Measurements from ENCODE around the gene PRR16.

PRR16 gene

DNA sequence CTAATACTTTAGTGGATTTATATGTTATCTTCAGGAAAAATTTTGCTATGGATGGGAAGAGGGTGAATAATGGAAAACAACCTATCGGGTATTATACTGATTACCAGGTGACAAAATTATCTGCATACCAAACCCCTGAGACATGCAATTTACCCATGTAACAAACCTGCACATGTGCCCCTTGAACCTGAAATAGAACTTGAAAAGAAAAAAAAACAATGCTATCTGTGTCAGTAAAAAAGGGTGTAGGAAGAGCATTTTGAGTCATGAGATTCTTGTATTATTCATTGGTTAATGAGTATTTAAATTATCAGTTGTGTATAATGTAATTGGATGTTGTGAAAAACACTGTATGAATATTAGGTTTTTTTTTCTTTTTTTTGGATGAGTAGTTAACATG lies 75.4 kb downstream of the PRR16 start:
- Histone ChIP-seq H4K20me1 (ENCODE audit: insufficient read depth, low read length) (no peaks in the 10 kb centered on the region), H3K9me2 (replicated peaks; ENCODE audit: insufficient read depth, low read length) (no peaks in the 10 kb centered on the region), H3F3A (ENCODE audit: insufficient read depth, low read length) (no peaks in the 10 kb centered on the region), H3K27ac (ENCODE audit: low read length) (no peak overlapping the region), H3K9ac (ENCODE audit: low read length) (no peak overlapping the region), H3K4me3 (ENCODE audit: low read length) (no peak overlapping the region), H3K27me3 (replicated peaks; ENCODE audit: insufficient read depth, low read length) (no peaks in the 10 kb centered on the region), H2AFZ (ENCODE audit: low read length) (no peak overlapping the region), H3K4me1 (ENCODE audit: low read length) (no peaks in the 10 kb centered on the region), H3K36me3 (replicated peaks; ENCODE audit: insufficient read depth, low read length) (no peaks in the 10 kb centered on the region), H3K79me2 (ENCODE audit: low read length) (no peaks in the 10 kb centered on the region), H3K9me3 (replicated peaks; ENCODE audit: insufficient read depth, low read length) (no peaks in the 10 kb centered on the region), H3K4me2 (ENCODE audit: low read depth, low read length) (no peak overlapping the region)
- TF ChIP-seq EZH2phosphoT487 (IDR thresholded peaks at IDR 0.05; ENCODE audit: low read length) (no peak), EZH2 (optimal IDR thresholded peaks at IDR 0.05; ENCODE audit: low read depth, low read length) (no peak)
- TF ChIP-seq, protein P1, sequence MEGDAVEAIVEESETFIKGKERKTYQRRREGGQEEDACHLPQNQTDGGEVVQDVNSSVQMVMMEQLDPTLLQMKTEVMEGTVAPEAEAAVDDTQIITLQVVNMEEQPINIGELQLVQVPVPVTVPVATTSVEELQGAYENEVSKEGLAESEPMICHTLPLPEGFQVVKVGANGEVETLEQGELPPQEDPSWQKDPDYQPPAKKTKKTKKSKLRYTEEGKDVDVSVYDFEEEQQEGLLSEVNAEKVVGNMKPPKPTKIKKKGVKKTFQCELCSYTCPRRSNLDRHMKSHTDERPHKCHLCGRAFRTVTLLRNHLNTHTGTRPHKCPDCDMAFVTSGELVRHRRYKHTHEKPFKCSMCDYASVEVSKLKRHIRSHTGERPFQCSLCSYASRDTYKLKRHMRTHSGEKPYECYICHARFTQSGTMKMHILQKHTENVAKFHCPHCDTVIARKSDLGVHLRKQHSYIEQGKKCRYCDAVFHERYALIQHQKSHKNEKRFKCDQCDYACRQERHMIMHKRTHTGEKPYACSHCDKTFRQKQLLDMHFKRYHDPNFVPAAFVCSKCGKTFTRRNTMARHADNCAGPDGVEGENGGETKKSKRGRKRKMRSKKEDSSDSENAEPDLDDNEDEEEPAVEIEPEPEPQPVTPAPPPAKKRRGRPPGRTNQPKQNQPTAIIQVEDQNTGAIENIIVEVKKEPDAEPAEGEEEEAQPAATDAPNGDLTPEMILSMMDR (IDR thresholded peaks at IDR 0.05; ENCODE audit: low read length): no peak
- no peak for DNase-seq

- no peaks in the 10 kb centered on the region for H3K4me1 ChIP-seq (ENCODE audit: low read length)
- H3K36me3 ChIP-seq (replicated peaks; ENCODE audit: insufficient read depth, low read length): no peaks in the 10 kb centered on the region
- H2AFZ ChIP-seq (ENCODE audit: low read length): no peak overlapping the region
- no peaks in the 10 kb centered on the region for H3K27me3 ChIP-seq (replicated peaks; ENCODE audit: insufficient read depth, low read length)
- no peak overlapping the region for H3K4me3 ChIP-seq (ENCODE audit: low read length)
- no peaks in the 10 kb centered on the region for H3K9me3 ChIP-seq (replicated peaks; ENCODE audit: insufficient read depth, low read length)
- H4K20me1 ChIP-seq (ENCODE audit: insufficient read depth, low read length): no peaks in the 10 kb centered on the region
- no peaks in the 10 kb centered on the region for H3K79me2 ChIP-seq (ENCODE audit: low read length)
- no peaks in the 10 kb centered on the region for H3F3A ChIP-seq (ENCODE audit: insufficient read depth, low read length)
- H3K9ac ChIP-seq (ENCODE audit: low read length): no peak overlapping the region
- TF ChIP-seq EZH2phosphoT487 (IDR thresholded peaks at IDR 0.05; ENCODE audit: low read length): no peak
- TF ChIP-seq, protein P1 (IDR thresholded peaks at IDR 0.05; ENCODE audit: low read length): no peak
- no peak for TF ChIP-seq EZH2 (optimal IDR thresholded peaks at IDR 0.05; ENCODE audit: low read depth, low read length)
- H3K9me2 ChIP-seq (replicated peaks; ENCODE audit: insufficient read depth, low read length): no peaks in the 10 kb centered on the region
- H3K4me2 ChIP-seq (ENCODE audit: low read depth, low read length): no peak overlapping the region
- no peak for DNase-seq
- no peak overlapping the region for H3K27ac ChIP-seq (ENCODE audit: low read length)
Measured at GRCh38 chr5:120540097-120540496, 76.0 kb downstream of the PRR16 start.

GRCh38 chr5:120544043-120544442 lies 79.9 kb downstream of the PRR16 start:
- no peaks in the 10 kb centered on the region for H3K9me3 ChIP-seq (replicated peaks; ENCODE audit: insufficient read depth, low read length)
- H3K79me2 ChIP-seq (ENCODE audit: low read length): no peaks in the 10 kb centered on the region
- H3K27ac ChIP-seq (ENCODE audit: low read length): no peak overlapping the region
- H3K9ac ChIP-seq (ENCODE audit: low read length): no peak overlapping the region
- H3K36me3 ChIP-seq (replicated peaks; ENCODE audit: insufficient read depth, low read length): no peaks in the 10 kb centered on the region
- H3F3A ChIP-seq (ENCODE audit: insufficient read depth, low read length): no peaks in the 10 kb centered on the region
- TF ChIP-seq EZH2phosphoT487 (IDR thresholded peaks at IDR 0.05; ENCODE audit: low read length) (no peak), EZH2 (optimal IDR thresholded peaks at IDR 0.05; ENCODE audit: low read depth, low read length) (no peak)
- TF ChIP-seq, protein P1 (IDR thresholded peaks at IDR 0.05; ENCODE audit: low read length): no peak
- no peaks in the 10 kb centered on the region for H3K4me1 ChIP-seq (ENCODE audit: low read length)
- H3K4me3 ChIP-seq (ENCODE audit: low read length): no peak overlapping the region
- H2AFZ ChIP-seq (ENCODE audit: low read length): no peak overlapping the region
- DNase-seq: no peak
- H4K20me1 ChIP-seq (ENCODE audit: insufficient read depth, low read length): no peaks in the 10 kb centered on the region
- no peak overlapping the region for H3K4me2 ChIP-seq (ENCODE audit: low read depth, low read length)
- H3K9me2 ChIP-seq (replicated peaks; ENCODE audit: insufficient read depth, low read length): no peaks in the 10 kb centered on the region
- no peaks in the 10 kb centered on the region for H3K27me3 ChIP-seq (replicated peaks; ENCODE audit: insufficient read depth, low read length)
